Trophoblast cell (in vitro differentiated cells and primary cell): Measurements from ENCODE around the gene TNS1.

Experiments
- DNase-seq, 2 donors: peaks; one replicate each; pipeline ENCODE4 v3.0.0-alpha.2; 2016
- H2AFZ ChIP-seq: 2 replicates; pipeline ENCODE4 v1.6.1; 2013; ENCODE audit warnings: low read length, moderate library complexity, mild to moderate bottlenecking; ENCODE audit not compliant: insufficient read depth, poor library complexity
- H2AK5ac ChIP-seq: 2 replicates; pipeline ENCODE4 v1.6.1; 2013; ENCODE audit warnings: mild to moderate bottlenecking, low read length
- H2BK120ac ChIP-seq: 2 replicates; pipeline ENCODE4 v1.6.1; 2013; ENCODE audit warnings: low read length, mild to moderate bottlenecking, moderate library complexity; ENCODE audit not compliant: insufficient read depth, poor library complexity
- H2BK12ac ChIP-seq: 2 replicates; pipeline ENCODE4 v1.6.1; 2013; ENCODE audit warnings: mild to moderate bottlenecking, low read length, moderate library complexity
- H2BK5ac ChIP-seq: 2 replicates; pipeline ENCODE4 v1.6.1; 2013; ENCODE audit warnings: low read length, low read depth, moderate library complexity, mild to moderate bottlenecking; ENCODE audit not compliant: poor library complexity
- H3K14ac ChIP-seq: 2 replicates; pipeline ENCODE4 v1.6.1; 2013; ENCODE audit warnings: mild to moderate bottlenecking, low read length
- H3K18ac ChIP-seq: 2 replicates; pipeline ENCODE4 v1.6.1; 2013; ENCODE audit warnings: mild to moderate bottlenecking, low read length
- H3K23ac ChIP-seq: 2 replicates; pipeline ENCODE4 v1.6.1; 2013; ENCODE audit warnings: low read length
- H3K27ac ChIP-seq: 2 replicates; pipeline ENCODE4 v1.5.1; 2013; ENCODE audit warnings: low read depth, mild to moderate bottlenecking, inconsistent platforms, low read length, moderate library complexity
- H3K27me3 ChIP-seq: 2 replicates; pipeline ENCODE4 v1.6.1; 2013; ENCODE audit warnings: inconsistent platforms, mild to moderate bottlenecking, low read length, moderate library complexity; ENCODE audit not compliant: insufficient read depth
- H3K36me3 ChIP-seq, 2 experiments: 1 replicate in 1 of 2; 2 replicates in 1 of 2; pipeline ENCODE4 v1.6.1; 2013; ENCODE audit warnings: low read length in 2 of 2, mild to moderate bottlenecking in 2 of 2, moderate library complexity in 1 of 2; ENCODE audit not compliant: insufficient read depth in 2 of 2, control insufficient read depth in 1 of 2
- H3K4ac ChIP-seq: 2 replicates; pipeline ENCODE4 v1.6.1; 2013; ENCODE audit warnings: low read depth, mild to moderate bottlenecking, low read length, moderate library complexity
- H3K4me1 ChIP-seq, 2 experiments: 1 replicate in 1 of 2; 2 replicates in 1 of 2; pipeline ENCODE4 v1.6.1; 2013; ENCODE audit warnings: low read length in 2 of 2, mild to moderate bottlenecking in 2 of 2, moderate library complexity in 1 of 2; ENCODE audit not compliant: insufficient read depth in 2 of 2, control insufficient read depth in 1 of 2
- H3K4me2 ChIP-seq: 2 replicates; pipeline ENCODE4 v1.6.1; 2013; ENCODE audit warnings: inconsistent platforms, mild to moderate bottlenecking, low read length, moderate library complexity
- H3K4me3 ChIP-seq: 2 replicates; pipeline ENCODE4 v1.5.1; 2013; ENCODE audit warnings: mild to moderate bottlenecking, low read depth, low read length, inconsistent platforms
- H3K79me1 ChIP-seq: one replicate; pipeline ENCODE4 v1.6.1; 2013; ENCODE audit warnings: low read length
- H3K79me2 ChIP-seq: 2 replicates; pipeline ENCODE4 v1.6.1; 2013; ENCODE audit warnings: low read length, mild to moderate bottlenecking; ENCODE audit not compliant: control insufficient read depth, insufficient read depth, poor library complexity
- H3K9ac ChIP-seq: 2 replicates; pipeline ENCODE4 v1.6.1; 2013; ENCODE audit warnings: mild to moderate bottlenecking, low read length
- H3K9me3 ChIP-seq: 2 replicates; pipeline ENCODE4 v1.6.1; 2013; ENCODE audit warnings: low read depth, mild to moderate bottlenecking, control low read depth, inconsistent platforms, low read length; ENCODE audit not compliant: insufficient read depth
- H4K12ac ChIP-seq: 2 replicates; pipeline ENCODE4 v1.6.1; 2013; ENCODE audit warnings: low read depth, mild to moderate bottlenecking, low read length, moderate library complexity
- H4K8ac ChIP-seq: 2 replicates; pipeline ENCODE4 v1.6.1; 2013; ENCODE audit warnings: low read depth, mild to moderate bottlenecking, low read length, moderate library complexity
- H4K91ac ChIP-seq: one replicate; pipeline ENCODE4 v1.6.1; 2013; ENCODE audit warnings: low read depth, mild to moderate bottlenecking, low read length, moderate library complexity
- WGBS: extraction: QIAGEN DNeasy Blood & Tissue Kit; methylation state at CpG from one replicate; pipeline ENCODE4 v1.1.7; 2013; ENCODE audit warnings: missing lambda C conversion rate; ENCODE audit not compliant: insufficient read length, insufficient coverage; ENCODE audit errors: extremely low coverage; 5-methylcytosine and 5-hydroxymethylcytosine counted together

The TNS1 gene

DNA sequence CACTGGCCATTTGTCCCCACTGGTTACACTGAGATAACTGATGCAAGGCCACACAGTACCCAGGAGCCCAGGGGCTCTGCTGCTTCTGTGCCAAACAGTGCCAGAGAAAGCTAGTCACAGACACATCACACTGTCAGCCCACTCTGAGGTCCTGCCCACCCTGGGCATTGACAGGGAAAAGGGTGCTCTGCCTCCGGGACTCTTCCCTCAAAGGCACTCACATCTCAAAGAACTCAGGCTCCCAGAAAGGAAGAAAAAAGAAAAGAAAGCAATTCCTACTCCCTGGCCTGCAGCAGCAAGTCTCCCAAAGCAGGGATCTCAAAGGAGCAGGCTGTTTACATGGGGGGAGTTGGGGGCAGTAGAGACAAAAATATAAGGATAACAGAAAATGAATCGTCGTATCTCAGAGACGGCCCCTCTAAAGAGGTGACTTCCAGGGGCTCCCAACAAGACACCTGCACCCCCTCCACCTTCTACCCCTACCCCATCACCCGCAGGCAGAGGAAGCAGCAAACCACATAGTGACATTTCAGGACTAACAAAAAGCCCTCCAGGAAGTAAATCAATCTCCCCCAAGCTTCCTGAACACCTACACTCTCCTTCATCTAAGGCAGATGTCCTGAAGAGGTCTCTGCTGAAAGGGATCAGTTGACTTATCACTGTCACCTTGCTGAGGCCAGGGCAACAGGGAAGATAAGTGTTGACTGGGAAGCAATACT is 247.6 kb downstream of the TNS1 start:
- no peak overlapping the region for H2AK5ac ChIP-seq
- H3K14ac ChIP-seq: no peak overlapping the region
- H4K12ac ChIP-seq: no peak overlapping the region
- H2BK12ac ChIP-seq: no peak overlapping the region
- H2BK5ac ChIP-seq: no peak overlapping the region
- H3K27ac ChIP-seq: no peak overlapping the region
- no peak for DNase-seq
- no peak overlapping the region for H2BK120ac ChIP-seq
- no peak overlapping the region for H3K9ac ChIP-seq
- no peaks in the 10 kb centered on the region for H3K79me1 ChIP-seq
- no peak overlapping the region for H4K91ac ChIP-seq
- WGBS: no CpG with 5 or more reads among the region's 5 CpGs
- H3K36me3 ChIP-seq: no peaks in the 10 kb centered on the region
- no peaks in the 10 kb centered on the region for H3K9me3 ChIP-seq
- no peak overlapping the region for H3K4me3 ChIP-seq
- no peaks in the 10 kb centered on the region for H3K79me2 ChIP-seq
- H3K4me2 ChIP-seq: no peak overlapping the region
- no peak overlapping the region for H3K4ac ChIP-seq
- H3K27me3 ChIP-seq: no peaks in the 10 kb centered on the region
- H4K8ac ChIP-seq: no peak overlapping the region
- H3K4me1 ChIP-seq: peaks cover 3 to 4% of the 10 kb centered on the region in 2 experiments
- H2AFZ ChIP-seq: no peak overlapping the region
- no peak overlapping the region for H3K23ac ChIP-seq
- no peak overlapping the region for H3K18ac ChIP-seq

DNA sequence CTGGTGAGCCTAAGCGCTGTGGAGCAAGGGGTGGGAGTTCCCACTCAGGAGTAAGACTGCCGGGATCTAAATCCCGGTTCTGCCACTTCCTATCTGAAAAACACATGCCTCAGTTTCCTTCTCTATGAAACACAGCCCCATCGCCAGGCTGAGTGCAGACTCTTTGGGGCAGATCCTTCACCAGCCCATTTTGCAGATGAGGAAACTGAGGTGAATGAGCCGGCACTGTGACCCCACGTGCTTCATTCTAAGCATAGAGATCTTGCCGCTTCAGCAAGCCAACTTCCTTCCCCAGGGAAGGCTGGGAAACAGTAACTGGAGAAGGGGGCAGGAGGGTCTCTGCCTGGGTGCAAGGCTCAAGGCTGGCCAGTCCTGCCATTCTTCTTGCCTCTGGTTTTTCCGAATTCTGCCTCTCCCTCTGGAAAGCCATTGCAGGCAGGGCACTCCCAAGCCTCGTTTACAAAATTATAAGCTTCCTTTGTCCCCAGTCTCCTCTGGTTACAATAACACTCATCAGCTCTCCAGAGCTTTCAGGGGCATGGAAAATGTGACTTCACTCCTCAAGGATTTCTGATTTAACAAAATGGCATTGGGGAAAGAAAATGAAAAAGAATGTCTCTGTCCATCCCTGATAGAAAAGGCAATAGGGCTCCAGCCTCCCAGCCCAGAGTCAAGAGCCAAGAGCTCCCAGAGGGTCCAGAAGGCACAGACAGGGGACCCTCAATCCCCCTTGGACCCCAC is 249.2 kb downstream of the TNS1 start:
- H4K12ac ChIP-seq: no peak overlapping the region
- H2BK12ac ChIP-seq: no peak overlapping the region
- H3K9me3 ChIP-seq: no peaks in the 10 kb centered on the region
- H2BK5ac ChIP-seq: no peak overlapping the region
- H2BK120ac ChIP-seq: no peak overlapping the region
- H3K36me3 ChIP-seq: no peaks in the 10 kb centered on the region
- H3K4me3 ChIP-seq: no peak overlapping the region
- H2AFZ ChIP-seq: no peak overlapping the region
- H2AK5ac ChIP-seq: no peak overlapping the region
- no peak overlapping the region for H4K91ac ChIP-seq
- no peaks in the 10 kb centered on the region for H3K79me2 ChIP-seq
- no peak overlapping the region for H3K4ac ChIP-seq
- DNase-seq: no peak
- H3K18ac ChIP-seq: no peak overlapping the region
- H3K79me1 ChIP-seq: no peaks in the 10 kb centered on the region
- H3K14ac ChIP-seq: no peak overlapping the region
- H3K27me3 ChIP-seq: no peaks in the 10 kb centered on the region
- no peak overlapping the region for H3K23ac ChIP-seq
- H4K8ac ChIP-seq: no peak overlapping the region
- H3K27ac ChIP-seq: no peak overlapping the region
- peaks cover 6 to 9% of the 10 kb centered on the region in 2 experiments for H3K4me1 ChIP-seq
- no CpG with 5 or more reads among the region's 9 CpGs for WGBS
- H3K9ac ChIP-seq: no peak overlapping the region
- H3K4me2 ChIP-seq: no peak overlapping the region

DNA sequence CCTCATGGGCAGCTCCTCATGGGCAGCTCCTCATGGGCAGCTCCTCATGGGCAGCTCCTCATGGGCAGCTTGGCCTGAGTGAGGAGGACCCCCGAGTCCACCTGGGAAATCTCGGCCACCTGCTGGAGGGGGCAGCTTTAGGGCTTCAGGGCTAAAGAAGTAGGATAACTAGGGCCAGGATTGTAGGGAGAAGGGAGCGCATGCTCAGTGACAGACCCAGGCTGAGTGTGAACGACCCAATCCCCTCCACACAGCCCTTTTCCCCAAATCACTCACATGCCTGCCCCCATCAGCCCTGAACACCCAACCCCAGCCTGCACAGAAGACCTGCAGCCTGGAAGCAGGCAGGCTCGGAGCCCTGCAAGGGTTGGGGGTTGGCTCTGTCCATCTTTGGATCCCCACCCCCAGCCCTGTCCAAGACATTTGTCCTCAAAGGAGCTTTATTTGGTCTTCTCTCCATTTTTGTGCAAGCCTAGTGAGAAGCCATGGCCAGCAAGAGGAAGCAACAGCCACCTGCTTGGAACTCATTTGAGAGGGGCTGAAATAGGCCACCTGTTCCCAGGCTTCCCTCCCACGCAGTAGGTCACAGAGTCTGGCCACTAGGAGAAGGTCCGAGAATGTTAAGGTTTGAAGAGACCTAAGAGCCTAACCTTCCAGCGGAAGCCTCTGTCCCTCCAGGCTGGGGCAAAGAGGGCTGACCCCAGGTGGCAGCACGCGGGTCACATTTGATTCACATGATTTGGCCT is 249.9 kb downstream of the TNS1 start:
- Histone ChIP-seq H2AFZ (no peak overlapping the region), H3K79me1 (no peaks in the 10 kb centered on the region), H4K12ac (no peak overlapping the region), H3K9ac (no peak overlapping the region), H3K9me3 (no peaks in the 10 kb centered on the region), H2BK120ac (no peak overlapping the region), H3K4me3 (no peak overlapping the region), H3K36me3 (no peaks in the 10 kb centered on the region), H2BK5ac (no peak overlapping the region), H3K4me1 (peaks cover 6 to 10% of the 10 kb centered on the region in 2 experiments), H3K4ac (no peak overlapping the region), H2BK12ac (no peak overlapping the region), H3K27ac (no peak overlapping the region), H3K27me3 (no peaks in the 10 kb centered on the region), H3K4me2 (no peak overlapping the region), H3K18ac (no peak overlapping the region), H3K14ac (no peak overlapping the region), H3K79me2 (no peaks in the 10 kb centered on the region), H4K91ac (no peak overlapping the region), H3K23ac (no peak overlapping the region), H4K8ac (no peak overlapping the region), H2AK5ac (no peak overlapping the region)
- no CpG with 5 or more reads among the region's 10 CpGs for WGBS
- no peak for DNase-seq

DNA sequence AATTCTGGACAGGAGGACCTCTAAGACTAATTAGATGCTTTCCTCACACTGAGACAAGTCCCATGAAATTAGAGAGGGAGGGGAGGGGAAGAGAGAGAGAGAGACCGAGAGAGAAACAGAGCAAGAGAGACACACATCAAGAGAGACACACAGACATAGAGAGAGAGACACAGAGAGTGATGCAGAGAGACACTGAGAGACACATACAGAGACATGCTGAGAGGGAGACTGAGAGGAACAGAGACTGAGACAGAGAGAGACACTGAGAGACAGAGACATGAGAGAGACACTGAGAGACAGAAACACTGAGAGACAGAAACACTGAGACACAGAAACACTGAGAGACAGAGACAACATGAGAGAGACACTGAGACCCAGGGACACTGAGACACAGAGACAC is 250.8 kb downstream of the TNS1 start:
- Histone ChIP-seq H2BK120ac (no peak overlapping the region), H3K36me3 (no peaks in the 10 kb centered on the region), H2BK12ac (no peak overlapping the region), H3K79me1 (no peaks in the 10 kb centered on the region), H3K4ac (no peak overlapping the region), H3K79me2 (no peaks in the 10 kb centered on the region), H3K23ac (no peak overlapping the region), H3K4me3 (no peak overlapping the region), H2BK5ac (no peak overlapping the region), H3K4me1 (peaks cover 6 to 10% of the 10 kb centered on the region in 2 experiments), H4K8ac (no peak overlapping the region), H3K4me2 (no peak overlapping the region), H3K27ac (no peak overlapping the region), H3K9me3 (no peaks in the 10 kb centered on the region), H2AFZ (no peak overlapping the region), H3K27me3 (no peaks in the 10 kb centered on the region), H3K9ac (no peak overlapping the region), H3K18ac (no peak overlapping the region), H4K12ac (no peak overlapping the region), H3K14ac (no peak overlapping the region), H4K91ac (no peak overlapping the region), H2AK5ac (no peak overlapping the region)
- no peak for DNase-seq
- WGBS: no CpG with 5 or more reads among the region's 1 CpG
